Measurements from ENCODE around the gene POU6F1.

Gene POU6F1

DNA sequence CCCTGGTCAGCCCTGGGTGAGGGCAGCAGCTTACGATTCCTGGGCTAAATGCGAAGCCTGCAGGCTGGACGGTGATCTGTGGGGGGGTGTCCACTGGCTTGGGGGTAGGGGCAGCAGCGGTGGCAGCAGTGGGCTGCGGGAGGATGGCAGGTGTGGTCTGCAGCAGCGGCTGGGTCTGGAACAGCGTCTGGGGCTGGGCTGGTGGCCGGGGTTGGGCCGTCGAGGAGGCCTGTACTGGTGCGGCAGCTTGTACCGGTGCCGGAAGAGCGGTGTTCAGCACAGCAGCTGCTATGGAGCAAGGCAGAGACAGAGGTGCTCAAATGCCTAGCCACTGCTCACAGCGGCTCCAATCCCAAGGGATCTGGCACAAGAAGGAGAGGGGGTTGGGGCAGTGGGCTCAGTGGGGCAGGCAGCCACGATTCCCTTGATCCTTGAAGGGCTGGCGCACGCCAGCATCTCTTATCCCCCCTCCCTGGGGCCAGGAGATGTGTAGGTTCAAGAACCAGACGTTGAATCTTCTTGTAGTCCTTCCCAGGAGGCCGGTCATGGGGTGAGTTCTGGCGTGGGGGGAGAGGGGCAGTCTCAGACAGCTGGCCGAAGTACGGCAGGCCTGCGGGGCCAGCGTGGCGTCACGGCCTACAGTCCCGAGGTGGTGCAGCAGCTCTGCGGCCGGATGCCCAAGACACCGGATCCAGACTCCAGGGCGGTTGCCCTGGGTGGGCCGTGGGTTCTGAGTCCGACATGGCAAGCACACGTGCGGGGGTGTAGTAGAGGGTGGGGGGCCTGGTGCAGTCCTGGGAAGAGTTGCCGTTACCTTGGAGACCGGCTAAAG lies 19.9 kb downstream of the POU6F1 start:
- DNase-seq (ENCODE audit: low spot score): no peak

DNA sequence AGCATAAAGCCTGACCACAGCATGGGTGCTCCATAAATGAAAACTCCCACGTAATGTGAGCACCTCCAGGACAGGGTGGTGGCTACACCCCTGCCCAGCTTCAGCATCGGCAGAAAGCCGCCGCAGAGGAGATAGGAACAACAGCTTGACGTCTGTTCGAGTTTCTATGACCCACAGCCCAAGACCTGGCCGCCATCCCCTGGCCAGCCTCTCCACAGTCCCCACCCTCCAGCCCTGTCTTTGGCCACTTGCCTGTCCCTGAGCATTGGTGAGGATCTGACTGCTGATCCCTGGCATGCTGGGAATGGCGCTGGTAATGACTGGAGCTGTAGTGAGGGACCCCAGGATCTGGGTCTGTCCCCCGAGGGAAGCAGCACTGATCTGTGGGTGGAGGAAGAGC lies 21.3 kb downstream of the POU6F1 start:
- DNase-seq (ENCODE audit: low spot score): no peak

DNA sequence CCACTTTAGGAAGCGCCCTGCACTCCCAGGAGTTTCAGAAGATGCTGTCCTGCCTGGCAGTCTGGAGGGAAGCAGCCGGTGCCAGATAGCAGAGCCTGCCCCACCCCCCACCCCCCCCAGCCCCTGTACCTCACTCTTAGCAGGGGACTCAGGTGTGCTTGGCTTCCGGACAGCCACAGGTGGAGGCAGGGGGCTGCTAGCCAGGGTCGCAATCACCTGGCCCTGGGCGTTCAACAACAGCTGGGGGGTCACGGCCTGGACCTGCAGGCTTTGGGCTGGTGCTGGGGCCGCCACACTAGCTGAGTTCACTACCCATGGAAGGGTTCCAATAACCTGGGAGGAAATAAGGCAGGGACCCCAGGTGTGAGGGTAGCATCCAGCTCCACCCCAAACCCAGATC lies 22.0 kb downstream of the POU6F1 start:
- no peak for DNase-seq (ENCODE audit: low spot score)

DNA sequence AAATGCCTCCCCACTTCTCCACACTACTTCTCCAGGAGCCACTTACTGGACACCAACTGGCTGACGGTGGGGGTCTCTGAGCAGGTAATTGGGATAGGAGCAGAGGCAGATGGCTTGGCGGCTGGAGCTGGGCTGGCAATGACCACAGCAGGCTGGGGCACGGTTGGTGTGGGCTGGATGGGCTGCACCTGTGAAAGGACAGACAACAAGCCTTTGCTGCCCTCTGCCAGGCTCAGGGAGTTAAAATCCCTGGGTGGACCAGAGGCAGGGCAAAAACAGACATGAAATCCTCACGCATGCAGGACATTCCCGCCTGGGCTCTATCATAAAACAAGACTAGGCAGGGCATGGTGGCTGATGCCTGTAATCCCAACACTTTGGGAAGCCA lies 25.6 kb downstream of the POU6F1 start:
- DNase-seq (ENCODE audit: low spot score): no peak

DNA sequence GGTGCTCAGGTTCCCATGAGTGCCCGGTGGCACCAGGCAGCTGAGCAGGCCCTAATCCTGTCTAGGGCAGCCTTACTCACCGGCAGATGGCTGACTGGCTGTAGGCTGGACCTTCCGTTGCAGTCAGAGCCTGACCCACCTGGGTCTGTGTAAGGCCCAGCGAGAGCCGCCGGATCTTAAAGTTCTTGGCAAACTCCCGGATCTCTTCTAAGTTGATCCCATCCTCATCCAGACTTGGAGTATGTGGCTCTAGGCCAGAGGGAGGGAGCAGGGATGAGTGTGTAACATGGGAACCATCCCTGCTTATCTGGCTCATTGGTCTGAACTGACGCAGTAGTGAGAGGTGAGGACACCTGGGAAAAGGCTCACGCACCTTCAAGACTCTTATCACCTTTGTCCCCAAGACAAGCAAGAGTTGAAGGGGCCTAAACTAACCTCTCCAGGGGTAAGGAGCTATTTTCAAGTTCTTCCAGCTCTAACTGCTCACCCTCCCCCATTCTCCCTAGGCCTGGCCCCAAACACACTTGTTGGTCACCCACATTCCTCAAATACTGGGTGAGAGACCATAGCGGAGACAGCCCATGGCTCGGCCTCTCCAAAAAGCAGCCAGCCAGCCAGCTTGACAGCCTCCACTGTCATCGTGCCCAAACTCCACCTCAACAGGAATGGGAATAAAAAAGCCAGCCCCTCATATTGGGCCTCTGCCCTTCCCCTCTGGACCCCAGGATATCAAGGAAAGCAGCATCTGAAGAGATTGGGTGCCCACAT lies 26.2 kb downstream of the POU6F1 start:
- no peak for DNase-seq (ENCODE audit: low spot score)

DNA sequence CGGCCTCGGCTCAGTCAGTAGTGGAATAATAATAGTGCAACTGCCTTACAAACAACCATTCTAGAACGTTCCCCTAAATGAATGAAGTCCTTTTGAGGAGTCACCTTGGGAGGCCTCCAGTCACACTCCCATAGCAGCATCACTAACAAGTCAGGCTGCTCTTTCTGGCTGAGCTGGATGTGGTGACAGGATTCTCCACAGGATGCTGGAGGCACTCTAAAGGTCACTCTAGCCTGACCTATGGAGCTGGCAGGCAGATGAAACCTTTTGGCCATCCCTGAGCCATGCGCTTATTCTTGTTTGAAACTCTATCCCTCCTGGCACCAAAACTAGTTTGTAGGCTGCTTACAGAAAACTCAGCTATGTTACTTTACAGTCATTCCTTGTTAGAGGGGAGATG lies 27.0 kb downstream of the POU6F1 start:
- no peak for DNase-seq (ENCODE audit: low spot score)

DNA sequence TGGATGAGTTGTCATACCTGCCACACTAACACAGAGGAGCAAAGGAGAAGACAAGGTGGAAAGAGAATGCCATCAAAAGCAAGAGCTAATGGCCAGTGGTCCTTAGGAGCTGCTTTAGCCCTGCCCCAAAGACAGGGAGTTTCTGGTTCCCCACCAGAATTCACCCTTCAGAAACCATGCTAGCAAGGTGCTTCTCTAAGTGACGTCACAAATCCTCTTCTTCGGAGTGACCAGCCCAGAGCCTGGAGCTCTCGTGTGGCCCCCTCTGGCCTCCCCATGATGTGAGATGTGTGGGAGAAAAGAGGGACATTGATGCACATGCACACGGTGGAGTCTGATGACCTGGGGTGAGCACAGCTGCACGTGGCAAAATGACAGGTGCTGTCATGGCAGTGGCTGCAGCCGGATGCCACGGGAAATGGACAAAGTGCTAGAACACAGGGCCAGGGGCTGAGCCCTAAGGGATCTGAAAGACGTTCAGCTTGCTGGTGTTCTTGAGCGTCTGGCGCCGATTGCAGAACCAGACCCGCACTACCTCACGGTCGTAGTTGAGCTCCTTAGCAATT lies 28.0 kb downstream of the POU6F1 start:
- no peak for DNase-seq (ENCODE audit: low spot score)

DNA sequence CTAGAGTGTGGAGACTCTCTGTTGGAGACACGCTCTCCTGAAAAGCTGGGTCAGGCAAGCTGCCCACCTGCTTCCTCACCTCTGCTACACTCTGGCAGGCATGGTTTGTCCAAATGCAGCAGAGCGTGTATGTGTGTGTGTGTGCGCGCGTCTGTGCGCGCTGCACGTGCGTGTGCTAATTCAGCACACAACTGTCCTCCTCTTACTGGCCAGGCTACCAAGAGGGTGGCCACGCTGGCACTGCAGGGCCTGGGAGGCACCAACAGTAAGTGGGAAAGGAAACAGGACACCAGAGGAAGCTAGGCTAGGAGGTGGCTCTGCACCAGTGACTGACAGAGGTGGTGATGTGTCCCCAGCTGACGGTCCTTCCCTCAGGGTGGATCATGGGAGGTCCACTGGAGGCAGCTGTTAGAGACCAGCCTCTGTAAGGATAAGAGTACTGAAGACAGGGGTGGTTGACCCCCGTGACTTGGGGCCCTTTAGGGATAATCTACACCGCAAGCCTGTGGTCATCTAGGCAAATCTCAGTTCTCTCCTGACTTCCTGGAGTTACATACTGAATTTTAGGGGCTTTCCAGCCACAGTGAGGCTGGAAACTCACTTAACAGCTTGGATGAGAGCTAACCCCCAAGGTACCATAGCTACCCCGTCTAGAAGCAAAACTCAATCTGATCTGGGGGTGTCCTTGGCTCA lies 29.4 kb downstream of the POU6F1 start:
- no peak for DNase-seq (ENCODE audit: low spot score)

DNA sequence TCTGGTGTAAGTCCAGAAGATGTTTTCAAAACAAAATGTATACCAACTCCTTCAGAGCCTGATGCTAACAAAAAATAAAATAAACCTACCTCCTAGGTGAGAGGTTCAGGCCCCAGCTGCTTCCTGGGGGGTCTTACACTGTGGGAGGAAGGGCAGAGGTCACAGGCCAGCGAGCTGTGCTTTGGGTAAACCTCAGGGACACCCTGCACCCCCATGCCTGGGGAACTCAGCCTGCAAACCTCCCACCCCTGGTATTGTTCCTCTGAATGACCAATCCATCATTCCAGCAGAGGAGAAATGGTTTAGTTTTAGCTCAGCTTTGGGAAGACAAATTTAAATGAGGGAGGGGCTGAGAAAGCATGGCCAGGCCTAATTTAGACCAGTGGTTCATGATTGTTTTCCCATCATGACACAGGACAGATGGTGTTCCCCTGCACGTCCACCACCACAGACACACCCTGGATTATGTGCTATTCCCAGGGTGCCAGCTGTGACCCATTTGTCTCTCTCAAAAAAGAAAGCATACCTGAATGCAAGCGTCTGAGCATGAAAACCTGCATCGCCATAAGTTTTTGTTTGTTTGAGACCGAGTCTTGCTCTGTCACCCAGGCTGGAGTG lies 30.4 kb downstream of the POU6F1 start:
- DNase-seq (ENCODE audit: low spot score): no peak

DNA sequence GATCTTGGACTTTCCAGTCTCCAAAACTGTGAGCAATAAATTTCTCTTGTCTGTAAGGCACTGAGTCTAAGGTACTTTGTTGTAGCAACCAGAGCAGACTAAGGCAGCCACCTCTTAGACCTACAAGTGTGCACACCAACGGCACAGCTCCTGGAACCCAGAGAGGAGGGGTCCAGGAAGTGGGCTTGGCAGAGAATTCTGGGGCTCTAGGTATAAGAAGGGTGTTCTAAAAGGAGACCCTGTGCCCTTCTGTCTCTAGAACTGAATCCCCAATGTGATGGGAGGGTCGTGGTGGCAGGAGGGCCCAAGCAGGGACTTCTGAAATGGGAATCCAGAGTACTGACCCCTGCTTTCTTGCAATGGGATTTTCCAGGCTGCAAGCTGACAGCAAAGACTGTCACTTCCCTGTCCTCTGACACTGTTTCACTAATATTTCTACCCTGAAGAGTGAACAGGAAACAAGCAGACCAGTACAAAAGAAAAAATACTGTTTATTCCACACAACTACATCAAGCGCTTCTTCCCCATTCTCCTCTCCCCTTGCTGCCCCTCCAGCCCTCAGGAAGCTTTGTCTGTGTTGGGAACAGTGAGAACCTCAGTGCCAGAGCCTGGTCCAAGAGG lies 31.3 kb downstream of the POU6F1 start:
- no peak for DNase-seq (ENCODE audit: low spot score)

DNA sequence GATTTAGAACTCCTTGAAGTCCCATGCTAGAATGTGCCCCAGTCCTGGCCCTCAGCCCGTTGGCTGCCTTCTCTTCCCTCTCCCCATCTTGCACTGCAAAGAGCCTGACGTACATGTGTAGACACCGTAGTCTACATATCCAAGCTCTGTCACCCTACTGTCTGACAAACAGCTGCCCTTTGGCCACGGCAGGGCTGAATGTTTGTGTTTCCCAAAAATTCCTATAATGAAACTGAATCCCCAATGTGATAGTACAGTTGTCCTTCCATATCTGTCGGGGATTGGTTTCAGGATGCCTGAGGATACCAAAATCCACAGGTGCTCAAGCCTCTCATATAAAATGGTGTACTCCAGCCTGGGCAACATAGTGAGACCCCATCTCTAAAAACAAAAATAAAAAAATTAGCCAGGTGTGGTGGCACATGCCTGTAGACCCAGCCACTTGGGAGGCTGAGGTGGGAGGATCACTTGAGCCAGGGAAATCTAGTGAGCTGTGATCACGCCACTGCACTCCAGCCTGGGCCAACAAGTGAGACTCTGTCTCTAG lies 32.6 kb downstream of the POU6F1 start:
- no peak for DNase-seq (ENCODE audit: low spot score)

DNA sequence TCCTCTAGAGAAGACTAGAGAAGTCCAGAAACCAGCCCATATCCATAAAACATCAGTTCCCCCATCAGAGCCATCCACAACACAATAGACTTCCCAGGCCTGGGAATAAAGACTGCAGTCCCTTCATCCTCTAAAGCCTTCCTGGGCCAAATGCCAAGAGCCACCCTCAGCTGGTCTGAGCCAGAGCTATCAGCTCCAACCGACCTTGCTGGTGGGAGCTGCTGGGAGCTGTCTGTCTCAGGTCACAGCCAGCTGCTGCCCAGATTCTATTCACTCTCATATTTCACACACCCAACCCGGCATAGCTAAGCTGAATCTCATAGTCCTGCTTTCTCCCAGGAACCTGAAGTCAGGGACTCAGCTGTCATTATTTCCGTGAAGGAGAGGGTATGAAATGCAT lies 34.0 kb downstream of the POU6F1 start:
- no peak for DNase-seq (ENCODE audit: low spot score)

DNA sequence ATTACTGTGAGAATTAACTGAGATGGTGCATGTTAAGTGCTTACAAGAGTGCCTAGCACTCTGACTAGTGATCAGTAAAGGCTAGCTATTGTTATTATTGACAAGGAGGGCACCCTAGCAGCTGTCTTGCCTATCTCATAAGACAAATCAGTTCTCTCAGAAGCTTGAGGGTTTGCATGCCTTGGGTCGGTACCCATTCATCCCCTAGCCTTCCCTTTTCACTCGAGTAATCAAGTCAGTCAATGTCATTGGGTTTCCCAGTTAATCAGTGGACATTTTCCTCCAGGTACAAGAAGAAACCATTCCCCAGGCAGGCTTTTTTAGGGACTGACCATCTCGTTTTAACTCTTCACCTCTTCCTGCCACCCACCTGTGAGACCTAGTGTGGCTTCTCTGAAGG lies 34.5 kb downstream of the POU6F1 start:
- DNase-seq (ENCODE audit: low spot score): no peak

DNA sequence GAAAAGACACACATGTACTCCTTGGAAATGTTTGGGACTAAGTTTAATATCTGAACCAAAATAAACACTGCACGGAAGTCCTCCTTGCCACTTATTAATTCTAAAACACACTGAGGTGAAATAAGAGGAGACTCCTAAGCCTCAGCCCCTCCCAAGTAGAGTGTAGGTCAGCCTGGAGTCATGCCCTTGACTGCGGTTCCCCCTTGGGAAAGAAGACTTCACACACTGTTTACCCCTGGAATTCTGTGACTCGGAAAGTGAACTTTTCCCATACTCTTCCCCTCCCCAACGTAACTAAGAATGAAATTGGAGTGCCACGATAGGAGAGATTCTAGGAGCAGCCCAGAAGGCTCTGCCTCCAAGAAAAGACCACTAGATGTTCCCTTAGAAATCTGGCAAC lies 36.3 kb downstream of the POU6F1 start:
- DNase-seq (ENCODE audit: low spot score): no peak

DNA sequence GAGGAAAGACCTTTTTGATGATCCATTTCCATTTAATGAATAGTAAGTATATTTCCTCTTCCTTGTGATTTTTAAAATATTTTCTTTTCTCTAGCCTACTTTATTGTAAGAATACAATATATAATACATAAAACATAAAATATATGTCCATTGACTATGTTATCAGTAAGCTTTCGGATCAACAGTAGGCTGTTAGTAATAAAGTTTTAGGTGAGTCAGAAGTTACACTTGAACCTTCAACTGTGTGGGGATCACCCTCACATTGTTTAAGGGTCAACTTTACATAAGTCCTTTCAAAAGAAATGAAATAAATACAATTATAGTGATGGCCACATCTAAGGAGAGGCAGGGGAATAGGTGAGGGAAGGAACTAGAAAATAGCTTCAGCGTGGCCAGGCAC lies 40.0 kb downstream of the POU6F1 start:
- no peak for DNase-seq (ENCODE audit: low spot score)

DNA sequence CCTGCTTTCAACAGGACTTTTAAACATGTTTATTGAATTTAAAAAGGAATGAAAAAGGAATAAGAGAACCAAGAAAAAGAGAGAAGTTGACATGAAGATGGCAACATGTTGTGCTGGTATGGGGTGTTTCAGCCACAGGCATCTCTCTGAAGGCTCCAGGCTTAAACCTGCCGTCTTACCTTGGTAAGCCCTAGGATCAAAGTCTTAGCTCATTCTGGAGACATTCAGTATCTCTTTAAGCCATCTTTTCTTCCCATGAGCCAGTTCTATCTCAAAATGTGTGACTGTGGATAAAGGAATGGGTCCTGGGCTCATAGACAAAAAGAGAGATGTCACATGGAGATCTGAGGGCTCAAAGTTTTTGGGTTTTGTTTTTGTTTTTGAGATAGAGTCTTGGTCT lies 43.4 kb downstream of the POU6F1 start:
- DNase-seq (ENCODE audit: low spot score): no peak

DNA sequence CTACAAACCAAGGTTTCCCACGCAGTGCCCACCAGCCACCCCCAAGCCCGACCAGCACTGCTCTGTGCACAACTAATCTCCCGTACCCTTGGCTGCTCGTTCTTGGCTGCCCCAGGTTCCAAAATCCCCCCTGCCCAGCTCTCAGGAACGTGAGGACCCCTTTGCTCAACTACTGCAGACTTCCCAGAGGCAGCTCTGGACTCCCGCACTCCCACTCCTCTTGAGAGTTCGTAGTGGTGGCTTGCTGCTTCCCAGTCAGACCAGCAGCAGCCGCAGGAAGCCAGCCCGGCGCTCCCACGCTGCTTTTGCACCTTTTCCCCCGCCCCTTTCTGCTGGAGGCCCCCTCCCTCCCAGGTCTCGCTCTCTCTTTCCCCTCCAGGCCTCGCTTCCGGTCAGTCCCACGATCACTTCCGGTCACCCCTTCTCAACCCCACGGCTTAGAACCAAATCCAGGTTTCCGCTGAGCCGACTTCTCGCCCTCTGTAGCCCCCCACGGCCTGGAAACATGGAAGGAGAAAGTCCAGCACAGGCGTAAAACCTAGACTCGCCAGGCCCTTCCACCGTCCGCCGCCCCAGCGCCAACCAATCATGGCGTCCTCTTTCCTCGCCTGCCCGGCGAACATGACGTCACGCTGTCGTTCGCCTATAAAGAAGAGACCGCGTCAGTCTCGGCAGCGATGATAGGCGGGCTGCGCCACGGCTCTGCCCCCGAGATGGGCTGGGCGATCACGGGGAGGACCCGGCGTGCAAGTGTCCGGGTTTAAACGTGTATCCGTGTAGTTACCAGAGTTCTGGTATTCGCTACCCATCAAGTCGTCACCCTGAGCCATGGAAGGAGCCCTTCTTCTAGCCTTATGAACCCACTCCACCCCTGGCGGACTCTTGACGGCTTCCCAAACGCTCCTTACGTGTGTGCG lies 45.1 kb downstream of the POU6F1 start, which contains the start of gene TFCP2:
TFCP2 (minus strand) TSS at position 621 of the 917 bp plus-strand sequence. CDS start 713 bp downstream, outside the sequence.
- peak; percentile 98 for DNase-seq (ENCODE audit: low spot score)

DNA sequence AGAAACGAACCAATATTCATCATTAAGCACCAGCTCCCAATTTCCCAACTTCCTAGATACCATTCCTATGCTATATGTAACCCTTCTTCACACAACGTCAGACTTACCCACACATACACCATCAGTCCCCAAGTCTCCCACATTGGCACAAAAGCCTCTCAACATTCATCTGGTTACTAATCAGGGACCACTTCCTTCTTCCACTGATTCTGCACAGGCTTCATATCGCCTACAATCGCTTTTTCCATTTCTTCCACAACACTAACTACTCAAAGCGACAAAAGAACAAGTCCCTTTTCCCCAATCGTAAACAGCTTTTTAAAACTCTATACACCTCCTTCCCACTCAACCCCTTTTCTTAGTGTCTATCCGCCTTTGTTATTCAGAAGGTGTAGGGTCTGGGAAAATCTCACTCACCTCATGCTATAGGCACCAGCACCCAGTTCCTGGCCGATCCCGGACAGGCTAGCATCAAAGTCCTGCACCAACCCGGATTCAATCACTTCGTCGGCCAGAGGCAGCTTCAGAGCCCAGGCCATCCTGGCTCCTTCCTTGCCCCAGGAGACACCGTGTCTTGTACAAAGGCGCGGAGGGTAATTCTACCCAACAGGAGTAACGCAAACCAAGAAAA lies 45.9 kb downstream of the POU6F1 start:
- no peak for DNase-seq (ENCODE audit: low spot score)

DNA sequence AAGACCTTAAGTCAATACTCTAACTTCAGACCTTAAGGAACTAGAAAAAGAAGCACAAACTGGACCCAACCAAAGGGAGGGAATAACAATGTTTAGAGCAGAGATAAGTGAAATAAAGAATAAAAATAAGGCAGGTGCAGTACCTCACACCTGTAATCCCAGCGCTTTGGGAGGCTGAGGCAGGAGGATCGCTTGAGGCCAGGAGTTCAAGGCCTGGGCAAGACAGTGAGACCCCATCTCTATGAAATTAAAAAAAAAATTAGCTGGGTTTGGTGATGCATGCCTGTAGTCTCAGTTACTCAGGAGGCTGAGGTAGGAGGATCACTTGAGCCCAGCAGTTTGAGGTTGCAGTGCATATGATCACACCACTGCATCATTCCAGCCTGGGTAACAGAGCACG lies 54.1 kb downstream of the POU6F1 start:
- no peak for DNase-seq (ENCODE audit: low spot score)

DNA sequence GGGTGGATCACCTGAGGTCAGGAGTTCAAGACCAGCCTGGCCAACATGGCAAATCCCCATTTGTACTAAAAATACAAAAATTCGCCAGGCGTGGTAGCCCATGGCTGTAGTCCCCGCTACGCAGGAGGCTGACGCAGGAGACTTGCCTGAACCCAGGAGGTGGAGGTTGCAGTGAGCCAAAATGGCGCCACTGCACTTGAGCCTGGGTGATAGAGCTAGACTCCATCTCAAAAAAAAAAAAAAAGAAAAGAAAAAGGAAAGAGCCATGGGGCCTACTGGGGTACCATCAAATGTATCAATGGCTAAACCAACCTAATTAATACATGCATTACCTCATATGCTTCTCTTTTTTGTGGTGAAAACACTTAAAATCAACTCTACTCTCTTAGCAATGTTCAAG lies 55.6 kb downstream of the POU6F1 start:
- DNase-seq (ENCODE audit: low spot score): no peak

Measured in iPS-NIHi11 (cell line).